Activated T-cell treated with anti-CD3 and anti-CD28 coated beads for 4 hours (primary cell): ENCODE measurements around the gene TSN.
"Not testable (repeated sequence)": the region's sequence is repeated elsewhere in the genome, so short reads cannot be mapped to it uniquely, and the experiment has no call there.

Source experiments
- DNase-seq: peaks from one replicate; pipeline ENCODE4 v3.0.0-alpha.2; 2020

TSN gene

DNA sequence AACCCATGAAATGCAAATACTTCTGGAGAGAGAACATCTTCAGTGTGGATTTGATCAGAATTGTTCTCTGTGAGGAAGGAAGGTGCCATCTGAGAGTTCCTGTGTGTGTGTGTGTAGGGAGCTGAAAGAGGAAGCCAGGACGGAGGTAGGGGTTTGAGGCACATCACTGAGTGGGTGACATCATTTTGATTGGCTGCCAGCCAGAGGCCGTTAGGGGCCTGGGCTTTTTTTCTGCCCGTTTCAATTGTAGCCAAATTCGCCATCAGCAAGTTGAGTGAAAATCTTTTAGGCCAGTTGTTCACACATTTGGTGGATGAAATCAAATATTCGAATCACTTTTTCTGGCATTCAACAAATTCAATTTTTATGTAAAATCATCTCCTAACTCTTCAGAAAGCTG, 48.9 kb downstream of the TSN start:
- DNase-seq, result no peak

GRCh38 chr2:121804997-121805765, 49.7 kb downstream of the TSN start:
- DNase-seq, result no peak

- DNase-seq, result no peak
Observed at GRCh38 chr2:121805766-121806143, 50.3 kb downstream of the TSN start.

GRCh38 chr2:121807771-121808170, 52.3 kb downstream of the TSN start:
- DNase-seq, result not testable (repeated sequence)

GRCh38 chr2:121809607-121810006, 54.2 kb downstream of the TSN start:
- DNase-seq, result no peak

- DNase-seq, result no peak
Observed at GRCh38 chr2:121810959-121811853, 55.8 kb downstream of the TSN start.

- DNase-seq, result not testable (repeated sequence)
Observed at GRCh38 chr2:121813083-121813482, 57.6 kb downstream of the TSN start.

DNA sequence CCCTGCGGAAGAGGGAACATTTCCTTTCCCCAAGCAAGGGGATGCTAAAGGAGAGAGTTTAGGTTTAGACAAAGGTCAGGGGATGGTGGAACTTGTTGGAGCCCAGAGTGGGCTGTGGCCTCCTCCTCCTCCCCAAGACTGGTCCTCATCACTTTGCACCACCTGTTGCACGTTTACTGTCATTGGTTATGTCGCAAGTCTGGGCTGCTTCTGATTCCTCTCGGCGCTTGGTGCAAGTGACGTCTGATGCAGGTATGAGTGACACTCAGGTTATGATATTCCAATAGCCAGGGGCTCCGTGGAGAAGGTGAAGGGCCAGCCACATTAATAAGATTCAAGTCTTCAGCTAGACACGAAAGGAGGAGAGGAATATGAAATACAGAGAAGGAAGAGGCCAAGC, 59.8 kb downstream of the TSN start:
- no peak for DNase-seq

DNA sequence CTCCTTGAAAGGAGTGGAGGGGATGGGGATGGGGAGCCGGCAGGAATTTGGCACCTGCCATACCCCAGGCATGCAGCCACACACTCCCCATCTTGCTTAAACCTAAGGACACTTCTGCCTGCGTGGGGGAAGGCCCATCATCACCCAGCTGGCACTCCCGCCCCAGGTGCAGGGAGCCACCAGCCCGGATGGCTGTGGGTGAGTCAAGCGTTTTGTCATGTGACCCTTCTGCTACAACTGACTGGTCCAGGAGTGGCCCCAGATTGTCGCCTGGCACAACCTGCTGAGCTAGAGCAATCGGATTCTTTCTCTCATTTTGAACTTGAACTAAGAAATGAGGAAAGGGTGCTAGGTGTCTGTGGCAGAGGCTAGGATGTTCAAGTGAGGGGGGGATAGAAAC, 61.3 kb downstream of the TSN start:
- no peak for DNase-seq

GRCh38 chr2:121817304-121817703, 61.9 kb downstream of the TSN start:
- DNase-seq, result not testable (repeated sequence)
